ENCODE data around the gene TMC2. TPM values are rescaled to one million over a fixed set of nuclear protein-coding genes. Genes with fewer than 3 reads are reported as not detected.

TMC2 gene
- total and polyA plus RNA-seq, 2 of the 8 experiments (the other 6 are each of a cell fraction or from before 2014, with no cell fraction given): not detected

DNA sequence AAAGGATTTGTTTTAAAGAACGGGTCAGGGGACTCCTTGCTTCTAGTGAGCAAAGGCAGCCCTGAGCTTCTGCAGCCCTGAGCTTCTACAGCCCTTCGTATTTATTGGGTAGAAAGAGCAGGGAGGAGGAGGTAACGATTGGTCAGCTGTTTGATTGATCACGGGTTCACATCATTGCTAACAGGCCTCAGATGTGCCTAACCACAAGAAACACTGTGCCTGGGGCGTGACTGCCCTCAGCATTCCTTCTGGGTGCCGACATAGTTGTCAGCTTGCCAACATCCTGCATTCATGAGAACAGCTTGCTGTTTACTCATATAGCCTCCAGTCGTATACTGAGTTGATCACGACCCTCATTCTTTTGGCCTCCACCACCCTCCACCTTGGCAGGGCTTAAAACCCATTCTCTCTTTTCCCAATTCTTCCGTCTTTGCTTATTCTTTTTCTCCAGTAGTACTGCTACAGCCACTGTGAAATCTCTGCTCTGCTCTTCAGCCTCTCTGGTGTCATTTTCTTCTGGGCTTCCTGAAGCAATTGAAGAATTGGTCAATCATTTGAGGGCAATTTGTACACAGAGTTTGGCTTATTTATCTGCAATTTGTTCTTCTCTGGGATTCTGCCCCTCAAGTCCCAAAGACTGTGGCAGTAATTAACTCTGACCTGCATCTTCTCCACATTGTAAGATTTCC is 90.6 kb downstream of the TMC2 start (continued):
- TF ChIP-seq SP4 (IDR thresholded peaks at IDR 0.05; ENCODE audit: low read length) (no peak), USF2 (IDR thresholded peaks at IDR 0.05; ENCODE audit: low read length) (no peak), TAF7 (optimal IDR thresholded peaks at IDR 0.05; ENCODE audit: borderline replicate concordance, low read depth, low read length) (no peak), YY1 (IDR thresholded peaks at IDR 0.05; ENCODE audit: low read depth, low read length) (no peak), ZNF274 (IDR thresholded peaks at IDR 0.05; ENCODE audit: borderline replicate concordance, extremely low read depth, low read length) (no peak)

All from H1 (cell line).